Thyroid gland (tissue), 4 donors: ENCODE results near the gene CACNA1B.

Experiments used
- POLR2A ChIP-seq, 2 donors: fragments of 450-650 bp; IDR thresholded peaks; one replicate each; pipeline ENCODE4 v1.6.1; 2017; ENCODE audit warnings: antibody characterized with exemption in 2 of 2, mild to moderate bottlenecking in 2 of 2, moderate library complexity in 1 of 2
- TF ChIP-seq, protein P1 (sequence below), 6 experiments: fragments of 200-600 bp in 3 of 6; fragments of 450-650 bp in 3 of 6; sonication (generic) in 3 of 6; IDR thresholded peaks; one replicate each; pipeline ENCODE4 v1.5.1; 2016 to 2019; ENCODE audit warnings: antibody characterized with exemption in 6 of 6, mild to moderate bottlenecking in 2 of 6, inconsistent platforms in 1 of 6, moderate library complexity in 1 of 6

DNA sequence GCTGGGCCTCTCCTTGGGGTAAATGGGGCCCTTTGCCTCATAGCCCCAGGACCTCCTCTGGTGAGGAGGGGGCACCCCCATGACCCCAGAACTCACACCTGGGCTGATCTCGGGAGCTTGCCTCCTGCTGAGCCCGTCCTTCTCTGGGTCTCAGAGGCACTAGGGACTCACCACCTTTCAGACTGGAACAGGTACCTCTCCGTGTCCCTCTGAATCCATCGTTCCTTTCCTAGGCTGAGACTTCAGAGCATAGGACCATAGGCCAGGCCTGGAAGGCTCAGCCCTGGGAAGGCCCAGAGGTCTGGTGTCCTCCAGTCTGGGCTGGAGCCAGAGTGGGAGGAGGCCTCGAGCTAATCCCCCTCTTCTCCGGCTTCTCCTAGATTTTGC, 97.9 kb downstream of the CACNA1B start:
- TF ChIP-seq, protein P1, sequence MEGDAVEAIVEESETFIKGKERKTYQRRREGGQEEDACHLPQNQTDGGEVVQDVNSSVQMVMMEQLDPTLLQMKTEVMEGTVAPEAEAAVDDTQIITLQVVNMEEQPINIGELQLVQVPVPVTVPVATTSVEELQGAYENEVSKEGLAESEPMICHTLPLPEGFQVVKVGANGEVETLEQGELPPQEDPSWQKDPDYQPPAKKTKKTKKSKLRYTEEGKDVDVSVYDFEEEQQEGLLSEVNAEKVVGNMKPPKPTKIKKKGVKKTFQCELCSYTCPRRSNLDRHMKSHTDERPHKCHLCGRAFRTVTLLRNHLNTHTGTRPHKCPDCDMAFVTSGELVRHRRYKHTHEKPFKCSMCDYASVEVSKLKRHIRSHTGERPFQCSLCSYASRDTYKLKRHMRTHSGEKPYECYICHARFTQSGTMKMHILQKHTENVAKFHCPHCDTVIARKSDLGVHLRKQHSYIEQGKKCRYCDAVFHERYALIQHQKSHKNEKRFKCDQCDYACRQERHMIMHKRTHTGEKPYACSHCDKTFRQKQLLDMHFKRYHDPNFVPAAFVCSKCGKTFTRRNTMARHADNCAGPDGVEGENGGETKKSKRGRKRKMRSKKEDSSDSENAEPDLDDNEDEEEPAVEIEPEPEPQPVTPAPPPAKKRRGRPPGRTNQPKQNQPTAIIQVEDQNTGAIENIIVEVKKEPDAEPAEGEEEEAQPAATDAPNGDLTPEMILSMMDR (IDR thresholded peaks at IDR 0.05) = no peak
- no peak for TF ChIP-seq POLR2A (IDR thresholded peaks at IDR 0.05)
